T-helper 9 cell (primary cell): ENCODE measurements around the gene DPH2.

ENCODE experiments used
- DNase-seq: peaks from one replicate; pipeline ENCODE4 v3.0.0-alpha.2; 2020

Gene DPH2

GRCh38 chr1:43984855-43985254 lies 15.0 kb downstream of the DPH2 start:
- no peak for DNase-seq

GRCh38 chr1:43985984-43986595 lies 16.3 kb downstream of the DPH2 start:
- DNase-seq: no peak

- DNase-seq: no peak
Measured at GRCh38 chr1:43986712-43987111, 16.9 kb downstream of the DPH2 start.

GRCh38 chr1:43987159-43987902 lies 17.5 kb downstream of the DPH2 start:
- DNase-seq: no peak

GRCh38 chr1:43990271-43991199 lies 20.7 kb downstream of the DPH2 start:
- DNase-seq: no peak

GRCh38 chr1:43991200-43991475 lies 21.3 kb downstream of the DPH2 start:
- no peak for DNase-seq

GRCh38 chr1:43991476-43992231 lies 21.8 kb downstream of the DPH2 start, which contains the start of gene CCDC24:
CCDC24 (plus strand) TSS chr1:43991599; CDS start chr1:43991879, 280 bp downstream.
- DNase-seq: peak; percentile 71

- DNase-seq: no peak
Measured at GRCh38 chr1:43992232-43992995, 22.6 kb downstream of the DPH2 start.

- DNase-seq: no peak
Measured at GRCh38 chr1:43993206-43993914, 23.6 kb downstream of the DPH2 start.

- DNase-seq: no peak
Measured at GRCh38 chr1:43994071-43994470, 24.3 kb downstream of the DPH2 start.

GRCh38 chr1:43994794-43995790 lies 25.3 kb downstream of the DPH2 start:
- DNase-seq: no peak

- no peak for DNase-seq
Measured at GRCh38 chr1:43995984-43996732, 26.3 kb downstream of the DPH2 start.

GRCh38 chr1:43996733-43997115 lies 26.9 kb downstream of the DPH2 start:
- no peak for DNase-seq

- no peak for DNase-seq
Measured at GRCh38 chr1:43997295-43997999, 27.6 kb downstream of the DPH2 start.

- no peak for DNase-seq
Measured at GRCh38 chr1:43998000-43998378, 28.2 kb downstream of the DPH2 start.

- DNase-seq: no peak
Measured at GRCh38 chr1:43999455-43999854, 29.6 kb downstream of the DPH2 start.

GRCh38 chr1:44000122-44000665 lies 30.4 kb downstream of the DPH2 start:
- DNase-seq: no peak

- DNase-seq: no peak
Measured at GRCh38 chr1:44002165-44002564, 32.4 kb downstream of the DPH2 start.
